T follicular helper cell (primary cell): Measurements from ENCODE around the gene PGLYRP1.

Experiments
- DNase-seq: peaks from one replicate; pipeline ENCODE4 v3.0.0-alpha.2; 2020; ENCODE audit warnings: low read depth

Gene PGLYRP1

DNA sequence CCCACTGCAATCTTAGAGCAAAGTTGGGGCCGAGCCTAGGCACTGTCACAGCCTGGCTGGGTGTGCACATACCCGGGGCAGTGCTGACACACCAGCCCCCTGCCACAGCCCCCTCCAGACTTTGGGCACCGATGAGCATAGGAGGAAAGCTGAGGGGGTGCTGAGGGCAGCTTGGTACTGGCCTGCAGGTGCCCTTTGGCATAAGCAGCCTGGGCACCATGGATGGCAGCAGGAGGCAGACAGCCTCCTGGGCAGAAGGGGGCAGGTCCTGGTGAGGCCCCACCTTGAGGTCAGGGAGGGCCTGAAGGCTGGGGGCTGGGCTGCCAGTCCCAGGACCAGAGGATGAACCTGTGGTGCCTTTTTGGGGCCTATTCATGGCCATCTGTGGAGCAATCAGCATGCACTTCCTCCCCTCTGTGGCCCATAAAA lies 9.8 kb upstream of the PGLYRP1 start:
- no peak for DNase-seq

DNA sequence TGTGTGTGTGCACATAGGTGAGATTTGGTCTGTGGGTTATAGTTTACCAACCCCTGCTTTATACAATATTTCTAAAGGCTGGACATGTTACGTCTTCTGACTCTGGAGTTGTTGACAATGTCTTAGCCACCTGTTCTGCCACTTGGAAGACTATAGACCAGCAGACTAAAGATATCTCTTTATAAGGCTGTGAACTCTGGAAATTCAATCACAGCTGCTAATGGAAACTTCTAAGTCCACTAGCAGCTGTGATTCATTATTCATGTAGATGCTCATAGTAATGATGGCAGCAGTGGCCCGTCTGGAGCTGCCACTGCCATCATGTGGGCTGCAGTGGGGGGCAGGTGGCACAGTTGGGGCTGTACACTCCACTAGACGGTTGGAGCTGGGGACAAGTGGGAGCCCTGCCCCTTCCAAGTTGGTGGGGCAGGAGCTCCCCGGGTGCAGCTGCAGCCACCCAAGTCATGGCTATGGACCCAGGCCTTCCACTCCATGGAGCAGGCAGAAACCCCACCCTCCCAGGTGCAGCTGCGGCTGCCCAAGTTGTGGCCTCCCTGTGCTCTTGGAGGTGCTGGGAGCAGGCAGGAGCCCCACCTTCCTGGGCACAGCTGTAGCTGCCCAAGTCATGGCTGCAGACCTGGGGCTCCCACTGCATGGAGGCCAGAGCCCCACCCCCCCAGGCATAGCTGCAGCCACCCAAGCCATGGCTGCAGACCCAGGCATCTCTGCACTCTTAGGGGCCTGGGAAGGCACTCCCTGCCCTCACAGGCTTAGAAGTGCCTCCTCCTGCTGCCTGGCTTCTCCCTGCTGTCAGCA lies 9.1 kb upstream of the PGLYRP1 start:
- DNase-seq: no peak

DNA sequence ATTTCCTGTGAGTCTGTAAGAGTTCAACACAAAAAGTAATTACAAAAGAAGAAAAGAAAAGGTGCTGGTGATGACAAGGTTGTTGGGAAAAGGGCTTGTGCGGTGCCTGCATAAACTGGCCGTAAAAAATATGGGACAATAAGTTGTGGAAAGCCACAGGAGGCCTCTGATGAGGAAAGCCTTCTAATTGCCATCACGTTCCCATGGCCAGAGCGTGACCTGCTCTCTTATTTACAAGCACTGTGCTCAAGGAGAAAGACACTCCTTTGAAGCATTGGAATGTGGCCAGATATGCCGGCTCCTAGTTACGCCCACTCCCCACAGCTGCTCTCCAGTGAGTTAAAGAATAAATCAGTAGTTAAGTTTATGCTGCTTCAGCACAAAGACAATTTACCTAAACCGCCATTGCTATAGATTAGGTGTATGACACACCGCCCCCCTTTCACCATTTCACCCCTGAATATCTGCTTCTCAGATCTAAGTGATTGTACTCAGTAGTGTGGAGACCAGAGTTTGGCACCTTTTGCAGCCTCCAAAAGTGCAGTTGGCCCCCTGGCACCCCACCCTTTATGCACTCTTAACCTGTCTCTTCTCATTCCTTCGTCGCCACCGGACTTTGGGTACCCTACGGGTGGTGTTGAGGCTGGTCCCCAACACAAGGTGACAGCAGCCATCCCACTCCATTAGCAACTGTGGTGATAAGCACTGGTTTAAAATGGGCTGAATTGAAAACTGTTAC lies 8.1 kb upstream of the PGLYRP1 start:
- no peak for DNase-seq

DNA sequence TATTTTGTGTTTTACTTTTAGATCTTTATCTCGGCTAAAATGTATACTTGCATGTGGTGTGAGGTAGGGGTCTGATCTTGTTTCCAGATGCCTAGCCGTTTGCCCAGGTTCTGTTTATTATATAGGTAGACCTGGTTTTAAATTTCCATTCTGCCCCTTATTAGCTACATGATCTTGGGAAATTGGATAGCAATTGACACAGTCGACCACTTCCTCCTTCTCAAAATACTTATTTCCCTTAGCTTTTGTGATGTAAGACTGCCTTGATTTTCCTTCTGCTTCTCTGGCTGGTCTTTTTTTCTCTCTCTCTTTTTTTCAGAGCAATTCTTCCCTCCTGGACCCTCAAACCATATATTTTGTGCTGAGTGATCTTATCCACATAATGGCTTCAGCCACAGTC lies 3.0 kb upstream of the PGLYRP1 start:
- DNase-seq: no peak

DNA sequence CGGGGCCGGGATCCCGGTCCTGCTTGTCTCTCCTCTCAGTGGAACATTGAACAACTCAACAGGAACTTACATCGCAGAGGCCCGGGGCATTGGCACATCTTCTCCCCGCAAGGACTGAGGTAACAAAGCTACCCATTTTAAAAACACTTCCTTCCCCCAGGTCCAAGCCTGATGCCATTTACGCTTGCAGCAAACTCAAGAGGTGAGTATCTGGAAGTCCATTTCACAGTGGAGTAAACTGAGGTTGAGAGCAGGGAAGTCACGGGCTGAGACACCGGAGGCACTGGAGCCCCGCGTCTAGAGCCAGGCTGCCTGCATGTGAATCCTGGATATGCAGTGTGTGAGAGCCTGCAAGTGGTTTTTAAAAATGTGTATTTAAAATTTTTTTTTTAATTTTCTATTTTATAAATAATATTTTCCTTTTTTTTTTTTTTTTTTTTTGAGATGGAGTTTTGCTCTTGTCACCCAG lies 492 bp upstream of the PGLYRP1 start:
- no peak for DNase-seq

DNA sequence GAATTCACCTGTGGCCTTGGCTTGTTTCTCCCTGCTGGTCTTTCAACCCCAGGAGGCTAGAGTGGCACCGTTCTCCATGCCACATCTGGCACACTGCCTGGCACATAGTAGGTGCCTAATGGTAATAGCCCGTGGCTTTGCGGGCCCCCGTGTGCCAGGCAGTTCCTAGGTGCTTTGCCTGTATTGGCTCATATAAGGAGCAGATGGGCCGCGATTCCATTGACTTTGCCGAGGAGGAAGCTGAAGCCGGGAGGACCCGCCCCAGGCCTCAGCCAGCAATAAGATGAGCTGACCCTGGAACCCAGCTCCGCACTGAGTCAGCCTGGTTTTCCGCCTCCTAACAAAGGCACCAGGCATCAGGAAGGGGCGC lies 807 bp downstream of the PGLYRP1 start:
- no peak for DNase-seq

DNA sequence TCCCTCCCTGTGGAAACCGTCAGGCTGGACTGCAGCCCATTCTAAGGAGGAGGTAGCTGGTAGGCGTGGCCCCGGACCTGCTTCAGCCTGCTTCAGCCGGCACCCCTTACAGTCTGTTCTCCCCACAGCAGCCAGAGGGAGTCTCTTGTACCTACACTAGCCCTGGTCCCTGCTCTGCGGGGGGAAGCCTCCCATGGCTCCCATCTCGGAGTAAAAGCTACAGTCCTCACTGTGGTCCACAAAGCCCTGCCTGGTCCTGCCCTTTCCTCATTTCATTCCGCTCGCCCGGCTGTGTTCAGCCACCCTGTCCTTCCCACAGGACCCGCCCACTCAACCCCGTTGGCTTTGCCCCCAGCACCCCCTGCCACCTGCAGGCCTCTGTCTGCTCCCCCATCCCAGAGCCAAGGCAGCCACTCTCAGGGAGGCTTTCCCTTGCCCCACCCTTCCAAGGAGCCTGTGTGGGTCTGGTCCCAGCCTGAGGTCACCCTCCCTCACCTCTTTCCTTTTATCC lies 1.3 kb downstream of the PGLYRP1 start:
- no peak for DNase-seq

DNA sequence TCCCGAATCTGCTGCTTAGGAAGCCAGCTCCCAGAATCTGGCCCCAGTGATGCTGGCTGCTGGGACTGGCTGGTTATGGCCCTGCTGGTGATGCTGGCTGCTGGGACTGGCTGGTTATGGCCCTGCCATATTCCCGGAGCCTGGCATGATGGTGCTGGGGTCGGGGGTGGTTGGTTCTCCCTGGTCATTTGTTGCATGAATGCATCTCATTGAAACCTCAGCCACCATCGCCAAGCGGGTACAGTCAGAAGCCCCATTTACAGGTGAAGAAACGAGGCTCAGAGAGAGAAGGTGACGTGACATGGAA lies 2.1 kb downstream of the PGLYRP1 start:
- no peak for DNase-seq

DNA sequence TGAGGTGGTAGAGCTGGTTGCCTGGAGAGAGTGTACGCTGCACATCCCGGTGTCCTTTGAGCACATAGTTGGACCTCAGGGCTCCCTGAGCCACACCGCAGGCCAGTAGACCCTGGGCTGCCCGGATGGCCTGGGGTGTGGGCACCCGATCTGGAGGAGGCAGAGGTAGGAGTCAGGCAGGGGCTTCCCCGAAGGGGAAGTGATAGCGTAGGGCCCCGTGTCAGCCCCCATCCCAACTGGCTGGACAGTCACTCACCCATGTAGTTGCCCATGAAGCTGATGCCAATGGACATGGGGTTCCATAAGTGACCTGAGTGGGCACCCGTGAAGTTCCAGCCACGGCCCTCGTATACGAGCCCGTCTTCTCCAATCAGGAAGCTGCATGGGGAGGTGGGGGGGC lies 3.6 kb downstream of the PGLYRP1 start:
- no peak for DNase-seq

DNA sequence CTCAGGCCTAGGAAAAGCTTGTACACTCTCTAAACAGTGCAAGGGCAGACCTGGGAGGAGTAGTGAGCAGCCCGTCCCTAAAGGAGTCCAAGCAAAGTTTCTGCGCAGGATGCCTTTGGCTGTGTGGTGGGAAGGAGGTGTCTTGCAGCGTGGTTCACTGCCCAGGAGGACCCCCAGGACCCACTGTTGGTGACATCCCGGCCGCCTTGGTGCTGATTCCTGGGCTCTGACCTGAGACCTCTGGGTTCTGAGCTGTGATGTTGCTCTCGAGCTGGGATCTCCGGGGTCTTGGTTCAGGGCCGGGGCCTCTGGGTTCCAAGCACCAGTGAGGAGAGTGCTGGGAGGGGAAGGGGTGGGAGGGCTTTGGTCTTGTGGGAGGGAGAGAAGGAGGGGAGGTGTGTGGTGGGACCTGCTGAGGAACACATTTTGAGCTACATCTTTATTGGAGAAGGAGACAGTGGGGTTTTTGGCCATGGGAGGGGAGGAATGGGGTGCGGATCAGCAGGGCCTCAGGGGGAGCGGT lies 4.1 kb downstream of the PGLYRP1 start:
- no peak for DNase-seq

DNA sequence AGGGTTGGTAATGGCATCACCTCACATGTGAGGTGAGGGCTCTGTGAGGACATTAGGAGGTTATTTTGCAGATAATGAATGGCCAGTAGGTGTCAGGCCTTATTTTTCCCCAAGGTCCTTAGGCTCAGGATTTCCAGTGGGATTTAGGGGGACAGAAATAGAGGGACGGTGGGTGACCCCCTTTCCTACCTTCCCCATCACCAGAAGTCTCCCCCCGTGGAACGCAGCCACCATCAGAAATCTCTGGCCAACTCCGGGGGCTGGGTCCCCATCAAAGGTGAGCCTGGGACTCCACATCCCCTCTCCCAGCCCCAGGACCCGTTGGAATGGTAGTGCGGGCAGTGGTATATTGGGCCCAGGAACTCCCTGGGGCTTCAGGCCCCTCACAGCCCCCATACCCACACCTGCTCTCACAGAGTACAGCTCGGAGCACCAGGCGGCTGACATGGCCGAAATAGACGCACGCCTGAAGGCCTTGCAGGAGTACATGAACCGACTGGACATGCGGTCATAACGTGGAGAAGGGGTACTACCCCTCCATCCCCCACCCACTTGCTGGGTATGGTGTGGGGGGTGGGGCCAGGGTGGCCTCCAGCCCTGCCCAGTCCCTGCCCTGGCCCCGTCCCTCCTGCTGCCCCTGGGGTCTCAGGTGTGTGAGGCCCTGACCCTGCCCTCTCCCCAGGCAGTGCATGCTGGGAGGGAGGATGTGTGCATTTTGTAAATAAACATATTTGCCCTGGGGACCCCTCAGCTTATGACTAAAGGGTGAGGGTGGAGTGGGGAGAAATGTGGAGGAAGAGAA lies 4.8 kb downstream of the PGLYRP1 start:
- no peak for DNase-seq

DNA sequence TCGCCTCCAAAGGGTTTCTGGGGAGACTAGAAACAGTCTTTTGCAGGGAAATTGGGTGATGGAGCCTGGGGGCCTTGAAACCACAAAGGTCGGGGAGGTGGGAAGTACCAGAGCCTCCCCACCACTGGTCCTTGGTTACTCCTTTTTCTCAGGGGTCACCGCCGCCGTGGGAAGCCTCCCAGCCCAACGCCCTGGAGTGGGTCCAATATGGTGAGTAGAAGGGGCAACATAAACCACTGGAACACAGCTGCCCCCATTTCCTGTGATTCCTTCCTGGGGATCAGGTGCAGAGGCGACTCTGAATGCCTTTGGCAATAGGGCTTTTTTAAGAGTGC lies 5.8 kb downstream of the PGLYRP1 start:
- no peak for DNase-seq

DNA sequence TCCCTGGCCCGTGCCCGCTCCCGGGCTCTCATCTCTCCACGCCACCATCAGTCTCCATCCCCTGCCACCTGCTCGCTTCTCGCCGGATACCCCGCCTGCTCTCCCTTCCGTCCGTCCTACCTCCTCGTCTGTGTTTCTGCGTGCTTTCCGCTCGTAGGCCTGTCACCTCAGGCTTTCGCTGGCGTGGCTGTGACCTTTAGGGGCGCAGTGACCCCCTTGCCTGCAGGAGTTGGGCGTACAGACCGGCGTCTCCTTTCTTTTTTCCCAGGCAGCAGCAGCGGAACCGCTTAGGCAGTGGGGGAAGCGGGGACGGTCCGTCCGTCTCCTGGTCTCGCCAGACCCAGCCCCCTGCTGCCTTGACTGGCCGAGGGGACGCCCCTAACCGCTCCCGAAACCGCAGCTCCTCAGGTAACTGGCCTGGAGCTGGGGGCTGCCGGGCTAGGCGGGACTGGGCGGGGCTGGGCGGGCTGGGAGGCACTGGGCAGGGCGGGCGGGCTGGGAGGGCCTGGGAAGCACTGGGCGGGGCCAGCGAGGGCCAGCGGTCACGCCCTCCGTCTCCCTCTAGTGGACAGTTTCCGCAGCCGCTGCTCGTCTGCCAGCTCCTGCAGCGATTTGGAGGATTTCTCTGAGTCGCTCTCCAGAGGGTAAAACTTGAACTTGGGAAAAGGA lies 6.3 kb downstream of the PGLYRP1 start:
- DNase-seq: peak; percentile 73

DNA sequence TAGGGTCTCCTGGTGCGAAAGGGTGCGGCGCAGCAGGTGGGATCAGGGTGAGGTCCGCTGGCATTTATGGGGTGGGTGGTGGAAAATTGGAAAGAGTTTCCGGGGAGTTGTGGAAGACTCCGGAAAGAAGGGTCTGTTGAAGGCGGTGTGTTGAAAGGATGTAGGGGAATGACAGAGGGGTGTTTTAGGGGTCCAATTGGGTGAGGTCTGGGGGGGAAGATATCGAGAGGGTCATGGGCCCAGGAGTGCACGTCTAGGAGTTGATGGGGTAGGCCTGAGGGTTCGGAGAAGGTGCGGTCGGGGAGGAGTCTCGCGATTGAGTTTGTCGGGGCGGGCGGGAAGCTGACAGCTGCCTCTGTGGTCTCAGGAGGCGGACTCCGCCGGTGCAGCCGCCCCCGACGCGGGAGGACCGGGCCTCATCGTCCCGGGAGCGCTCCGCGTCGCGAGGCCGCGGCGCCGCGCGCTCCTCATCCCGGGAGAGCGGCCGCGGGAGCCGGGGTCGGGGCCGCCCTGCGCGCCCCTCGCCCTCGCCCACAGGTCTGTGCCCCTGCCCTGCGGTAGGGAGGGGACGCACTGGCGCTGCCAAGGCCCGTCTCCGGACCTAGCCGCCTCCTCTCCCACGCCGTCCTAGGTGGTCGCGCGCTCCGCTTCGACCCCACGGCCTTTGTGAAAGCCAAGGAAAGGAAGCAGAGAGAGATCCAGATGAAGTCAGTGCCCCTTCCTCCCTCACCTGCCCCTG lies 7.0 kb downstream of the PGLYRP1 start:
- DNase-seq: peak; percentile 21

DNA sequence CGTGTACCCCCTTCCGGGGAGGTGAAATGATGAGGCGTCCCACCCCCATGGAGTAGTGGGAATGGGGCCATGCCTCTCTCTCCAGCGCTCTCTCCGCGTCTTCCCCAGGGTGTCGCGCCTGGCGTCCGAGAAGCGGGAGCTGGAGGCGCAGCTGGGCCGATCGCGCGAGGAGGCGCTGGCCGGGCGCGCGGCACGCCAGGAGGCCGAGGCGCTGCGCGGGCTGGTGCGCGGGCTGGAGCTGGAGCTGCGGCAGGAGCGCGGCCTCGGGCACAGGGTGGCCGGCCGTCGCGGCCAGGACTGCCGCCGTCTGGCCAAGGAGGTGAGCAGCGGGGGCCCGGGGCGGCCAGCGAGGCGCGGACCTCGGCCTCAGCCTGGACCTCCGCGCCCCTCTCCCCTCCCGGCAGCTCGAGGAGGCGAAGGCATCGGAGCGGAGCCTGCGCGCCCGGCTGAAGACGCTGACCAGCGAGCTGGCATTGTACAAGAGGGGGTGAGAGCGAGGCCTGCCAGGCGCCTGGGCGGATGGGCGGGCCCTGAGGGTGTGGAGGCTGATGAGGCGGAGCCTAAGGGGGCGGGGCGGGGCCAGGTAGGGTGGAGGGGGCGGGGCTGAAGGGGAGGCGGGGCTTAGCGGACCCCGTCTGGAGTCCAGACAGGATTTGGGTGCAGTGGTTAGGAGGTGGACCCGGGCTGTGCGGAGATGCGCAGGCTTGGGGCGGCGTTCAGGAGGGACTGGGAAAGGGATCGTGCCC lies 7.7 kb downstream of the PGLYRP1 start:
- DNase-seq: peak; percentile 59

DNA sequence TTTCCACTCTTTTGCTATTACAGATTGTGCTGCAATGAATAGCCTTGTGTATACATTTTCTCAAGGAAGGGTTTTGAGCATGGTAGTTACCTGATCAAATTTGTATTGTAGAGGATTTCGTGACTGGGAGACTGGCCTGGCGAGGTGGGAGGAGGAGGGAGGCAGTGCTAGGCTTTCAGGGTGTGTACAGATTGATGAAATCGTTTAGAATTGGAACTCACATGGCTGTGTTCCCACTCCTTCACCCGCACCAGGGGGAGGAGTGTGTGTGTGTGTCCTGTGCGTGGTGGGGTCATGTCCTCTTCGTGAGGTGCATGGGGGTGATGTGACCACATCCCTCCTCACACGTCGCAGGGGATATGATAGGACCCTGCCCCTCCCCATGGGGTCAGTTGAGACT lies 8.3 kb downstream of the PGLYRP1 start:
- DNase-seq: no peak

DNA sequence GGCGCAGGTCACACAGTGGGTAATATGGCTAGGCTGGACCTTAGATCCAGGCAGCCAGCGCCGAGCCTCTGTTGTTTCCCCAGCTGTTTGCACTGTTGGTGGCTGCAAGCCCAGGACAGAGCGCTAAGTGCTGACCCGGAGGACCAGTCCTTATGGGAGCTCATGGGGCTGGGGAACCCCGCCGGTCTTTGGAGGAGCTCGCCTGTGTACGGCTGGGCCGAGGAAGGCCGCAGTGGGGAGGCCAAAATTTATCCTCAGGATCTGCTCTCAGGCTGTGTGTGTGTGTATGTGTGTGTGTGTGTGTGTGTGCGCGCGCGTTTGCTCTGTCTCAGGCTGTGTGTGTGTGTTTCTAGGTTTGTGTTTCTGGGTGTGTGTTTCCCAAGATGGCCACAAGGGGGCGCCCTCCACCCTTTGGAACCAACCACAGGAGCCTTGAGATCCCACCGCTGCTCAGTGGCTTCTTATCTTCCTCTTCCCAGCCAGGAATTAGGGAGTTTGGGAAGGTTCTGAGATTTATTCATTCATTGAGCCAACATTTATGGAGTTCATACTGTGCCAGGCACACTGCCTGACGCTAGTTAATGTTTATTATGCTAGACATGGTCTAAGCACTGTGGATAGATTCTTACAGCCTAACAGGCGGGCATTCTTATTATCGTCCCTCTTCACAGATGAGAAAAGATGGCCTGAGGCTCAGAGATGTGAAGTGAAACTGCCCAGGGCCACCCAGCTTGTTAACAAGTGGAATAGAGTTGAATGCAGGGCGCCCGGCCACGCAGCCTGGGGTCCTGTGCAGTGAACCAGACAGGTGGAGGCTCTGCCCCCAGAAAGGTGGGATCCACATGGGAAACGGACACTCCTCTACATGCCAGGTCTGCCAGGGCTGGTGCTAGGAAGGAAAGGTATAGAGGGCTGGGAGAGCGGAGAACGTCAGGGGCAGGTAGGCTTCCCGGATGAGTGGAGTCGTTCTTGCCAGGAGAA lies 13.0 kb downstream of the PGLYRP1 start:
- peak; percentile 46 for DNase-seq

DNA sequence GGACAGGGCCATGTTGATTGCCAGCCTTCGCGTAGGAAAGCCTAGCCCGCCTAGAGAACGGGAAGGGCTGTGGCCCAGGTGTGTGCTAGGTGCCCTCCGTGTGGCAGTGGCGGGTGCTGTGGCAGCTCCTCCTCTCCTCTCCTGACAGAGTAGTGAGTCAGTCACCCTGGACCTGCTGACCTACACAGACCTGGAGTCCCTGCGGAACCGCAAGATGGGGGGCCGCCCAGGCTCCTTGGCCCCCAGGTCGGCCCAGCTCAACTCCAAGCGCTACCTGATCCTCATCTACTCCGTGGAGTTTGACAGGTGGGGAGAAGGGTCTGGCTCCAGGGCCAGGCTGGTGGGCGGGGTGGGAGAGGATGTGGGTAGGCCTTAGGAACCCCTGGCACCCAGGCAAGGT lies 16.4 kb downstream of the PGLYRP1 start:
- no peak for DNase-seq

DNA sequence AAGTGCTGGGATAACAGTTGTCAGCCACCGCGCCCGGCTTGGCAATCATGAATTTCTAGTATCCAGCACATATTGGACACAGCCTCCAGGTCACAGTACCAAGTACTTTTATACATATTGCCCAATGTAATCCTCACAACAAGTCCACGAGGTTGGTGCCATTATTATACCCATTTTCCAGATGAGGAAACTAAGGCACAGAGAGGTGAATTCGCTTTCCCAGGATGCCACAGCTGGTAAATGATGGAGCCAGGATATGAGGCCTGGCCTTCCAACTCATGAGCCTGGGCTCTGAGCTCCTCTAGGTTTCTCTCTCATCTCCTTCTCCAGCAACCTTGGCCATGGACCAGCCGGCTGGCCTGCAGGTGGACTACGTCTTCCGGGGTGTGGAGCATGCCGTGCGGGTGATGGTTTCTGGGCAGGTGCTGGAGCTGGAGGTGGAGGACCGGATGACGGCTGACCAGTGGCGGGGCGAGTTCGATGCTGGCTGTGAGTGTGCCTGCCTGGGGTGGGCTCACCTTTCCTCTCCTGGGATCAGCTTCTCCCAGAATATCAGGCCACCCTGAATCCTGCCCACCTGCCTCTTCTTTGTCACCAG lies 20.1 kb downstream of the PGLYRP1 start:
- DNase-seq: no peak
